Stomach smooth muscle (tissue), 2 donors: ENCODE measurements around the gene HIPK3.
"Not testable (repeated sequence)": the region's sequence is repeated elsewhere in the genome, so short reads cannot be mapped to it uniquely, and the experiment has no call there.

Experiments
- H3K27ac ChIP-seq: one replicate; pipeline ENCODE4 v1.7.0; 2013; ENCODE audit warnings: mild to moderate bottlenecking, low read length, inconsistent platforms
- H3K27me3 ChIP-seq, 2 donors: one replicate each; pipeline ENCODE4 v1.7.0; 2013; ENCODE audit warnings: low read length in 2 of 2; ENCODE audit not compliant: insufficient read depth in 2 of 2, control insufficient read depth in 1 of 2
- H3K36me3 ChIP-seq, 2 donors: one replicate each; pipeline ENCODE4 v1.7.0; 2013; ENCODE audit warnings: low read length in 2 of 2; ENCODE audit not compliant: control insufficient read depth in 2 of 2, insufficient read depth in 2 of 2
- H3K4me1 ChIP-seq: one replicate; pipeline ENCODE4 v1.7.0; 2013; ENCODE audit warnings: low read length; ENCODE audit not compliant: control insufficient read depth, insufficient read depth
- H3K4me3 ChIP-seq, 2 donors: one replicate each; pipeline ENCODE4 v1.7.0; 2013; ENCODE audit warnings: low read length in 2 of 2
- H3K9ac ChIP-seq, 2 donors: one replicate each; pipeline ENCODE4 v1.7.0; 2013; ENCODE audit warnings: low read length in 2 of 2, mild to moderate bottlenecking in 1 of 2
- H3K9me3 ChIP-seq, 2 donors: one replicate each; pipeline ENCODE4 v1.7.0; 2013; ENCODE audit warnings: low read length in 2 of 2; ENCODE audit not compliant: control insufficient read depth in 2 of 2
- donor health status: healthy.
- donor health status: Pancreatic carcinoma.

The HIPK3 gene

GRCh38 chr11:33227578-33228261 lies 29.5 kb upstream of the HIPK3 start:
- Histone ChIP-seq H3K27ac (no peak overlapping the region), H3K27me3 (no peaks in the 10 kb centered on the region), H3K4me3 (no peak overlapping the region), H3K36me3 (no peaks in the 10 kb centered on the region), H3K4me1 (no peaks in the 10 kb centered on the region), H3K9ac (no peak overlapping the region), H3K9me3 (no peaks in the 10 kb centered on the region)

- Histone ChIP-seq H3K9me3 (no peaks in the 10 kb centered on the region), H3K9ac (no peak overlapping the region), H3K27me3 (no peaks in the 10 kb centered on the region), H3K4me3 (no peak overlapping the region), H3K27ac (no peak overlapping the region), H3K36me3 (no peaks in the 10 kb centered on the region), H3K4me1 (no peaks in the 10 kb centered on the region)
Measured at GRCh38 chr11:33234397-33235190, 22.6 kb upstream of the HIPK3 start.

- Histone ChIP-seq H3K27me3 (no peaks in the 10 kb centered on the region), H3K4me1 (no peaks in the 10 kb centered on the region), H3K27ac (no peak overlapping the region), H3K36me3 (no peaks in the 10 kb centered on the region), H3K4me3 (no peak overlapping the region), H3K9ac (no peak overlapping the region), H3K9me3 (no peaks in the 10 kb centered on the region)
Measured at GRCh38 chr11:33237039-33237597, 20.1 kb upstream of the HIPK3 start.

DNA sequence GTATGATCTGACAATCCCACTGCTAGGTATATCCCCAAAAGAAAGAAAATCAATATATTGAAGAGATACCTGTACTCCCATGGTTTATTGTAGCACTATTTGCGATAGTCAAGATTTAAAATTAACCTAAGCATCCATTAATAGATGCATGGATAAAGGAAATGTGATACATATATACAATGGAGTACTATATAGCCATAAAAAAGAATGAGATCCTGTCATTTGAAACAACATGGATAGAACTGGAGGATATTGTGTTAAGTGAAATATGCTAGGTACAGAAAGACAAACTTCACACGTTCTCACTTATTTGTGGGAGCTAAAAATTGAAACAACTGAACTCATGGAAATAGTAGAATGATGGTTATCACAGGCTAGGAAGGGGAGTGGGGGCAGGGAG lies 14.6 kb upstream of the HIPK3 start:
- no peak overlapping the region for H3K4me3 ChIP-seq
- no peaks in the 10 kb centered on the region for H3K4me1 ChIP-seq
- no peak overlapping the region for H3K9ac ChIP-seq
- H3K36me3 ChIP-seq = no peaks in the 10 kb centered on the region
- H3K9me3 ChIP-seq = no peaks in the 10 kb centered on the region
- H3K27ac ChIP-seq = no peak overlapping the region
- no peaks in the 10 kb centered on the region for H3K27me3 ChIP-seq

- H3K4me1 ChIP-seq, H3K9ac ChIP-seq, H3K27ac ChIP-seq, H3K9me3 ChIP-seq, H3K36me3 ChIP-seq, H3K4me3 ChIP-seq, H3K27me3 ChIP-seq: not testable (repeated sequence)
Measured at GRCh38 chr11:33243654-33244053, 13.5 kb upstream of the HIPK3 start.

- Histone ChIP-seq H3K9ac (no peak overlapping the region), H3K27me3 (no peaks in the 10 kb centered on the region), H3K4me1 (no peaks in the 10 kb centered on the region), H3K27ac (no peak overlapping the region), H3K36me3 (no peaks in the 10 kb centered on the region), H3K9me3 (no peaks in the 10 kb centered on the region), H3K4me3 (no peak overlapping the region)
Measured at GRCh38 chr11:33248416-33248971, 8.7 kb upstream of the HIPK3 start.

GRCh38 chr11:33256031-33256812 lies 959 bp upstream of the HIPK3 start:
- no peaks in the 10 kb centered on the region for H3K4me1 ChIP-seq
- H3K36me3 ChIP-seq = no peaks in the 10 kb centered on the region
- H3K4me3 ChIP-seq = peak overlapping the region; percentile 72 to 90
- peak overlapping the region; percentile 99 for H3K27ac ChIP-seq
- H3K27me3 ChIP-seq = no peaks in the 10 kb centered on the region
- H3K9ac ChIP-seq = peak overlapping the region; percentile 86 to 90
- no peaks in the 10 kb centered on the region for H3K9me3 ChIP-seq

- Histone ChIP-seq H3K4me1 (no peaks in the 10 kb centered on the region), H3K36me3 (no peaks in the 10 kb centered on the region), H3K9me3 (no peaks in the 10 kb centered on the region), H3K27me3 (no peaks in the 10 kb centered on the region), H3K4me3 (peak overlapping the region; percentile 72 to 90), H3K27ac (peak overlapping the region; percentile 99), H3K9ac (peak overlapping the region; percentile 86 to 90)
Measured at GRCh38 chr11:33256813-33257159, 395 bp upstream of the HIPK3 start.

GRCh38 chr11:33257897-33258630 lies 883 bp downstream of the HIPK3 start:
- Histone ChIP-seq H3K4me3 (peak overlapping the region; percentile 70 to 90), H3K9ac (peak overlapping the region; percentile 98 to 99), H3K27me3 (no peaks in the 10 kb centered on the region), H3K27ac (peak overlapping the region; percentile 99), H3K36me3 (no peaks in the 10 kb centered on the region), H3K9me3 (no peaks in the 10 kb centered on the region), H3K4me1 (peaks cover 3% of the 10 kb centered on the region)
